ENCODE data around the gene EPB41L4B. TPM values are rescaled to one million over a fixed set of nuclear protein-coding genes. Genes with fewer than 3 reads are reported as not detected.

EPB41L4B gene
- total and polyA plus RNA-seq, 2 of the 4 experiments (the other 2 are of a cell fraction): 0.36 to 0.54 TPM

DNA sequence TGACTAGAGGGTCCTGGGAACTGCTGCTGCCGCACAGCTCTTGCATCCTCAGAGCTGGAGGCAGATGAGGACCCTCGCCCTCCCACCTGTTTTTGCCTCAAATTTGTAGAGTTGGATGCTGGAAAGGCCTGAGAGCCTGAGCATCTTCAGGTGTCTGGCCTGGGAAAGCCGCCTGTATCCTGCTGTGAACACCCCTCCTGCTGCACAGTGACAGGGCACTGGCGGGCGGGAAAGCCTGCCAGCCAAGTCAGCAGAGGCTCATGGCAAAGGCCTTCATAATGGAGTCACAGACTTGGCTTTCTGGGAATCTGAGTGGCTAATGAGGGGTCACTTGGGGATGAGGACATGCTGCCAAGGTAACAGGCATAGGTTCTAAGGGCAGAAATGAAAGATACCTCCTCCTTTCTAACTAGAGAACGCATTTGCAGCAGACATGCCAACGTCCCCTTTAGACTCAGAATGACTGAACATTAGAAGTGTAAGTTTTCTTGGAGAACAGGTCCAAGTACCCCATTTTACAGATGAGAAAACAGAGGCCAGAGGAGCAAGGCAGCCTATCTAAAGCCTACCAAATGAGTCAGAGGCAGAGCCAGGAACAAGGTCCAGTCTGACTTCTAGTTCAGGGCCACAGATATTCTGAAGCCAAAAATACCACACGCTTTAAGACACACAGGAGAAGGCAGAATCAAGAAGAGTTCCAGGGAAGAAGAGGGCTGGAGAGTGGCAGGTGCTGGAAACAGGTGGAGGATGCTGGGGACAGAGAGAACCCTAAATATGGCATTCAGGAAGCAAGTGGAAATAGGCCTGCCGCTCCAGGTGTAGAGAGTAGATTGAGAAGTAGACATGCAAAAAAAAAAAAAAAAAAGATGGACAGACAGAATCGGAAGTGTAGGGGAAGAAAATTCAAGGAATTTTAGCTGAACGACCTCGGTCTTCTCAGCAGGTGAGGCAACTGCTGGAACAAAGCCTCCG, 44.1 kb downstream of the EPB41L4B start:
- dilution Hi-C loops (cut with HindIII; ENCODE audit: low sequenced_read_pairs, unreplicated experiment): no loop called here
- no peak overlapping the region for H3K56ac ChIP-seq (ENCODE audit: extremely low read depth, insufficient read depth, low read length)
- H3K4ac ChIP-seq (ENCODE audit: low read depth, low read length): no peak overlapping the region
- no peak overlapping the region for H3K14ac ChIP-seq (replicated peaks; ENCODE audit: low read depth, low read length)
- 83% methylated on average over 1 of the region's 13 CpGs; no CpG with 5 or more reads in 1 of the 2 experiments for WGBS, 2 experiments (ENCODE audit: extremely low coverage in 2 of 2, insufficient read length in 1 of 2)
- DNase-seq (no peak), ATAC-seq (ENCODE audit: low read depth) (no peak)
- in situ Hi-C loops (cut with MboI; ENCODE audit: low sequenced_read_pairs): no loop called here
- no peaks in the 10 kb centered on the region for H3K9me1 ChIP-seq (ENCODE audit: insufficient read depth, low read length)
- no peak overlapping the region for H2AK9ac ChIP-seq (replicated peaks; ENCODE audit: low read depth, low read length, poor library complexity)
- CTCF ChIA-PET: no interaction called here
- BruUV-seq (replicated peaks): no TSS peak
- no peak overlapping the region for H2AFZ ChIP-seq (replicated peaks; ENCODE audit: low read length, poor library complexity)
- H3K27me3 ChIP-seq (ENCODE audit: control insufficient read depth, insufficient read depth, low read length): peaks cover 6% of the 10 kb centered on the region
- H2BK20ac ChIP-seq (ENCODE audit: low read depth, low read length): no peak overlapping the region
- TF ChIP-seq RAD21 (IDR thresholded peaks at IDR 0.05; ENCODE audit: low read length) (no peak), FOS (IDR thresholded peaks at IDR 0.05; ENCODE audit: low read depth, low read length) (no peak), CHD1 (IDR thresholded peaks at IDR 0.05; ENCODE audit: low read depth, low read length) (no peak), RCOR1 (IDR thresholded peaks at IDR 0.05; ENCODE audit: insufficient replicate concordance, low read length) (no peak)
- TF ChIP-seq, protein P1, sequence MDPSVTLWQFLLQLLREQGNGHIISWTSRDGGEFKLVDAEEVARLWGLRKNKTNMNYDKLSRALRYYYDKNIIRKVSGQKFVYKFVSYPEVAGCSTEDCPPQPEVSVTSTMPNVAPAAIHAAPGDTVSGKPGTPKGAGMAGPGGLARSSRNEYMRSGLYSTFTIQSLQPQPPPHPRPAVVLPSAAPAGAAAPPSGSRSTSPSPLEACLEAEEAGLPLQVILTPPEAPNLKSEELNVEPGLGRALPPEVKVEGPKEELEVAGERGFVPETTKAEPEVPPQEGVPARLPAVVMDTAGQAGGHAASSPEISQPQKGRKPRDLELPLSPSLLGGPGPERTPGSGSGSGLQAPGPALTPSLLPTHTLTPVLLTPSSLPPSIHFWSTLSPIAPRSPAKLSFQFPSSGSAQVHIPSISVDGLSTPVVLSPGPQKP (IDR thresholded peaks at IDR 0.05; ENCODE audit: borderline replicate concordance, low read depth, low read length): no peak
- no peaks in the 10 kb centered on the region for H4K20me1 ChIP-seq (ENCODE audit: insufficient read depth, low read length)
- H3K18ac ChIP-seq (ENCODE audit: low read depth, low read length): no peak overlapping the region
- no peak overlapping the region for H2BK5ac ChIP-seq (ENCODE audit: low read depth, low read length, poor library complexity, severe bottlenecking)
- H4K5ac ChIP-seq (ENCODE audit: low read depth, low read length): no peak overlapping the region
- no peaks in the 10 kb centered on the region for H3K36me3 ChIP-seq (ENCODE audit: control insufficient read depth, insufficient read depth, low read length)
- no peaks in the 10 kb centered on the region for H3K79me1 ChIP-seq (ENCODE audit: low read depth in 1 of 2, low read length in 2 of 2)
- POLR2A ChIA-PET (ENCODE audit: unreplicated experiment): no interaction called here
- H3K23ac ChIP-seq (ENCODE audit: low read depth, low read length): no peak overlapping the region
- H2BK120ac ChIP-seq (ENCODE audit: low read depth, low read length): no peak overlapping the region
- H3K4me1 ChIP-seq (ENCODE audit: control insufficient read depth, insufficient read depth, low read length): no peaks in the 10 kb centered on the region
- no peak overlapping the region for H3K4me3 ChIP-seq (ENCODE audit: insufficient read depth, low read depth, low read length)
- intact Hi-C loops (cut with micrococcal nuclease): loop anchor here (10.0 kb wide), 1 partner anchor 62 kb away; no protein-coding TSS in a partner anchor
- no peak overlapping the region for H4K91ac ChIP-seq (ENCODE audit: insufficient read depth, low read depth, low read length)
- H3K9me3 ChIP-seq (ENCODE audit: control insufficient read depth, insufficient read depth, low read length): no peaks in the 10 kb centered on the region
- H2BK15ac ChIP-seq (ENCODE audit: low read depth, low read length): no peak overlapping the region
- H3K4me2 ChIP-seq (ENCODE audit: low read depth, low read length): no peak overlapping the region
- H2AK5ac ChIP-seq (ENCODE audit: low read depth, low read length): no peak overlapping the region
- H4K8ac ChIP-seq (ENCODE audit: low read depth in 2 of 2, low read length in 2 of 2): no peak overlapping the region
- H3K9ac ChIP-seq (ENCODE audit: low read depth, low read length): no peak overlapping the region
- H3K27ac ChIP-seq (ENCODE audit: insufficient read depth, low read length): no peak overlapping the region

Measured in IMR-90 (cell line).